CD4-positive, alpha-beta memory T cell (primary cell): ENCODE results near the gene SUGT1. TPM values are rescaled to one million over a fixed set of nuclear protein-coding genes. Genes with fewer than 3 reads are reported as not detected.
"Not testable (repeated sequence)": the region's sequence is repeated elsewhere in the genome, so short reads cannot be mapped to it uniquely, and the experiment has no call there.

Experiments
- CTCF ChIA-PET: fragments of 350-600 bp; sonication (Branson Sonifier 250); formaldehyde crosslinking; loops from one replicate; lab custom pipeline; 2021; ENCODE audit warnings: inconsistent platforms; ENCODE audit not compliant: partially characterized antibody; lab: Charles Lee
- POLR2A ChIA-PET: fragments of 350-600 bp; sonication (Branson Sonifier 250); formaldehyde crosslinking; loops from one replicate; lab custom pipeline; 2021; ENCODE audit not compliant: partially characterized antibody; lab: Charles Lee
- DNase-seq, 5 donors: peaks; one replicate each; pipeline versions ENCODE4 v3.0.0 to v3.0.0-alpha.2; 2020 to 2022; ENCODE audit warnings: mixed read lengths in 1 of 5
- H3K27ac ChIP-seq: one replicate; pipeline ENCODE4 v1.7.0; 2013; ENCODE audit warnings: low read depth, low read length
- H3K27me3 ChIP-seq: 2 replicates; pipeline ENCODE4 v1.7.0; 2013; ENCODE audit warnings: mild to moderate bottlenecking, low read length, moderate library complexity; ENCODE audit not compliant: insufficient read depth
- H3K36me3 ChIP-seq: 2 replicates; pipeline ENCODE4 v1.7.0; 2013; ENCODE audit warnings: mild to moderate bottlenecking, low read length, moderate library complexity; ENCODE audit not compliant: insufficient read depth
- H3K4me1 ChIP-seq: 2 replicates; pipeline ENCODE4 v1.7.0; 2013; ENCODE audit warnings: mild to moderate bottlenecking, low read length, moderate library complexity; ENCODE audit not compliant: insufficient read depth
- H3K4me3 ChIP-seq, 2 donors: one replicate each; pipeline ENCODE4 v1.7.0; 2013; ENCODE audit warnings: low read length in 2 of 2, mild to moderate bottlenecking in 1 of 2
- H3K9me3 ChIP-seq, 2 donors: one replicate each; pipeline ENCODE4 v1.7.0; 2013; ENCODE audit warnings: low read length in 2 of 2, control low read depth in 1 of 2; ENCODE audit not compliant: control insufficient read depth in 1 of 2
- H3K27ac Mint-ChIP-seq, 7 donors: one replicate each; pipeline ENCODE4 v1.8.0; 2020 to 2021; ENCODE audit warnings: mixed read lengths in 7 of 7, mild to moderate bottlenecking in 6 of 7, inconsistent platforms in 3 of 7, moderate library complexity in 3 of 7
- H3K27me3 Mint-ChIP-seq, 2 donors: one replicate each; pipeline ENCODE4 v1.8.0; 2020 to 2021; ENCODE audit warnings: mixed read lengths in 2 of 2
- H3K36me3 Mint-ChIP-seq, 2 donors: one replicate each; pipeline ENCODE4 v1.8.0; 2020 to 2021; ENCODE audit warnings: mixed read lengths in 2 of 2, inconsistent platforms in 1 of 2, mild to moderate bottlenecking in 1 of 2
- H3K4me1 Mint-ChIP-seq, 4 donors: one replicate each; pipeline ENCODE4 v1.8.0; 2020 to 2021; ENCODE audit warnings: mixed read lengths in 4 of 4, mild to moderate bottlenecking in 1 of 4
- H3K4me3 Mint-ChIP-seq, 8 donors: one replicate each; pipeline ENCODE4 v1.8.0; 2020 to 2021; ENCODE audit warnings: mixed read lengths in 8 of 8, mild to moderate bottlenecking in 7 of 8, moderate library complexity in 6 of 8, inconsistent platforms in 3 of 8
- H3K9me3 Mint-ChIP-seq, 8 donors: one replicate each; pipeline ENCODE4 v1.8.0; 2020 to 2021; ENCODE audit warnings: mixed read lengths in 8 of 8, mild to moderate bottlenecking in 5 of 8, inconsistent platforms in 3 of 8, moderate library complexity in 1 of 8
- intact Hi-C: fragments of 100-400 bp; cut with micrococcal nuclease; formaldehyde crosslinking; loops from one replicate; pipeline ENCODE4 v1.15.1; 2023
- polyA plus RNA-seq, 2 donors: library from polyadenylated mRNA; unstranded; fragments of 300-500 nt; fragmentation: Illumina TruSeq; gene quantifications; one replicate each; pipeline ENCODE4 v1.2.3, GENCODE V29; 2021
- total RNA-seq, 2 experiments: library from RNA; stranded (reverse); gene quantifications; one replicate each; pipeline ENCODE4 v1.2.3, GENCODE V29; 2021

Gene SUGT1
- total and polyA plus RNA-seq, 4 experiments from 2014 or later = 40.4 to 51.0 (median 45.1) TPM

DNA sequence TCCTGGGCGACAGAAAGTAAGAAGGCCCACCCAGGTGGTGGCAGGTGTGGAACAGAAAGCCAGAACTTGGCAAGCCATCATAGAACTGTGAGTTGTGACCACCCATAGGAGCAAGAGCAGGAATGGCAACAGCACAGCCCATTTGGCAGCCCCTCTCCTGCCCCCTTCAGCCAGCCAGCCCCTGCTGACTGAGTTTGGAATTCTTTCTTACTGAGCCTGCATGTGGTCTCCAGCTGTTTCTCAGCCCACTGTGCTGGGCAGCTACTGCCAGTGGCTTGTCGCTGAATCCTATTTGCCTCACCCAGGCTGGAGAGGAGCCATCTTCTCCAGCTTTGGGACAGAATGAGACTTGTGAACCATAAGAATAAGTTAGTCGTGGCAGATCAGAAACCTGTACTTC is 58.6 kb downstream of the SUGT1 start:
- Histone ChIP-seq H3K9me3 (no peaks in the 10 kb centered on the region), H3K27me3 (no peaks in the 10 kb centered on the region), H3K27ac (no peak overlapping the region), H3K4me1 (no peaks in the 10 kb centered on the region), H3K4me3 (no peak overlapping the region), H3K36me3 (no peaks in the 10 kb centered on the region)
- Mint-ChIP-seq H3K27ac (no peak overlapping the region), H3K27me3 (no peaks in the 10 kb centered on the region), H3K9me3 (peaks cover 0 to 2% (median 0%) of the 10 kb centered on the region in 8 donors), H3K4me1 (no peaks in the 10 kb centered on the region), H3K4me3 (no peak overlapping the region), H3K36me3 (no peaks in the 10 kb centered on the region)
- intact Hi-C loops = no loop called here
- CTCF ChIA-PET = no interaction called here
- POLR2A ChIA-PET = no interaction called here
- DNase-seq = no peak

DNA sequence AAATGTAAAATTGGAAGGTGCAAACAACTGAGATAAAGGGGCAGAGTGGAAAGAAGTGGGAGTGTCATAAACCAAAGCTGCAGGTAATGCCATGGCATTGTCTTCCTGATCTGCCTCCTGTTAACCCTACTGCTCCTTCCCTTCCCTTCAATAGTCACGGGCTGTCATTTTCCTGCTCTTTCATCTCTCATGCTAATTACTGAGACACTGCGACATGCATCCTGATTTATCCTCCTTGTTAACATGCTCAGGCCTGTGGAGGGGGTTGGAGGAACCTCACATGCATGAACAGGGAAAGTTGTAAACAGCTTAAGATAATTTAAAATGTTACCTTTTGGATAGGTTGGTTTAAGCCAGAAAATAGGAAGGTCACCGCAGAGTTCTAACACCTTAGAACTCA is 59.7 kb downstream of the SUGT1 start:
- Histone ChIP-seq H3K36me3 (no peaks in the 10 kb centered on the region), H3K4me3 (no peak overlapping the region), H3K27ac (no peak overlapping the region), H3K27me3 (no peaks in the 10 kb centered on the region), H3K4me1 (no peaks in the 10 kb centered on the region), H3K9me3 (no peaks in the 10 kb centered on the region)
- no peak overlapping the region for H3K27ac Mint-ChIP-seq
- intact Hi-C loops = no loop called here
- H3K4me3 Mint-ChIP-seq = no peak overlapping the region
- H3K36me3 Mint-ChIP-seq = no peaks in the 10 kb centered on the region
- ChIA-PET CTCF (no interaction called here), POLR2A (no interaction called here)
- no peak for DNase-seq
- peaks cover 0 to 8% (median 4%) of the 10 kb centered on the region in 8 donors for H3K9me3 Mint-ChIP-seq
- no peaks in the 10 kb centered on the region for H3K4me1 Mint-ChIP-seq
- no peaks in the 10 kb centered on the region for H3K27me3 Mint-ChIP-seq

DNA sequence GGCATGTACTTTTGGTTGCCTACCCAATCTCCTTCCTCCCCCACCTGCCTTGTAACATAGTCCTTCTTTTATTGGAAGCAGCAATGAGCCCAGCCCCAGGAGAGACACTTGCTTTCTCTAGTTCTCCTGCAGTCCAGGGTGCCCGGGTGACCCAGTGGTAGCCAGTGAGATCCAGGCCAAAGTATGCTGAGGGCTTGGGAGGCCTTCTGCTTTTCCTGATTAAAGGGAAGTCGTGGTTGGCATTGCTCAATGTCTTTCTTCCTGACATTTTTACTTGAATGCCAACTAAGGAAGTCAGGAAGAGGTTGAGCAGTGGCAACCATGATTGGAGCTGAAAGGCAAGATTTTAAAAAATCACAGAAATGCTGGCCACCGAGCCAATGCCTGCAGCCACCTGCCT is 61.3 kb downstream of the SUGT1 start:
- H3K9me3 ChIP-seq = no peaks in the 10 kb centered on the region
- ChIA-PET CTCF (no interaction called here), POLR2A (no interaction called here)
- no peak overlapping the region for H3K4me3 ChIP-seq
- H3K36me3 ChIP-seq = no peaks in the 10 kb centered on the region
- Mint-ChIP-seq H3K9me3 (peaks cover 0 to 21% (median 15%) of the 10 kb centered on the region in 8 donors), H3K36me3 (peaks cover 5 to 7% of the 10 kb centered on the region in 2 donors), H3K27me3 (peaks cover 3 to 7% of the 10 kb centered on the region in 2 donors), H3K27ac (no peak overlapping the region), H3K4me1 (no peaks in the 10 kb centered on the region), H3K4me3 (no peak overlapping the region)
- intact Hi-C loops = no loop called here
- no peaks in the 10 kb centered on the region for H3K27me3 ChIP-seq
- H3K4me1 ChIP-seq = no peaks in the 10 kb centered on the region
- no peak for DNase-seq
- no peak overlapping the region for H3K27ac ChIP-seq

DNA sequence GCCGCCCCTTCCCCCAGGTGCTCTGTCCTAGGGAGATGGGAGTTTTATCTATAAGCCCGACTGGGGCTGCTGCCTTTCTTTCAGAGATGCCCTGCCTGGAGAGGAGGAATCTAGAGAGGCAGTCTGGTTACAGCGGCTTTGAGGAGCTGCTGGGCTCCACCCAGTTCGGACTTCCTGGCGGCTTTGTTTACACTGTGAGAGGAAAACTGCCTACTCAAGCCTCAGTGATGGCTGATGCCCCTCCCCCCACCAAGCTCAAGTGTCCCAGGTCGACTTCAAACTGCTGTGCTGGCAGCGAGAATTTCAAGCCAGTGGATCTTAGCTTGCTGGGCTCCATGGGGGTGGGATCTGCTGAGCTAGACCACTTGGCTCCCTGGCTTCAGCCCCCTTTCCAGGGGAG is 68.3 kb downstream of the SUGT1 start:
- H3K27ac ChIP-seq, H3K36me3 ChIP-seq, POLR2A ChIA-PET, DNase-seq, H3K4me1 Mint-ChIP-seq, intact Hi-C loops, H3K27me3 ChIP-seq, H3K4me3 ChIP-seq, H3K27ac Mint-ChIP-seq, H3K4me1 ChIP-seq, CTCF ChIA-PET, H3K9me3 ChIP-seq, H3K4me3 Mint-ChIP-seq: not testable (repeated sequence)
- peaks cover 2 to 34% (median 24%) of the 10 kb centered on the region in 8 donors for H3K9me3 Mint-ChIP-seq
- peaks cover 5 to 11% of the 10 kb centered on the region in 2 donors for H3K36me3 Mint-ChIP-seq
- H3K27me3 Mint-ChIP-seq = peaks cover 12 to 27% of the 10 kb centered on the region in 2 donors

DNA sequence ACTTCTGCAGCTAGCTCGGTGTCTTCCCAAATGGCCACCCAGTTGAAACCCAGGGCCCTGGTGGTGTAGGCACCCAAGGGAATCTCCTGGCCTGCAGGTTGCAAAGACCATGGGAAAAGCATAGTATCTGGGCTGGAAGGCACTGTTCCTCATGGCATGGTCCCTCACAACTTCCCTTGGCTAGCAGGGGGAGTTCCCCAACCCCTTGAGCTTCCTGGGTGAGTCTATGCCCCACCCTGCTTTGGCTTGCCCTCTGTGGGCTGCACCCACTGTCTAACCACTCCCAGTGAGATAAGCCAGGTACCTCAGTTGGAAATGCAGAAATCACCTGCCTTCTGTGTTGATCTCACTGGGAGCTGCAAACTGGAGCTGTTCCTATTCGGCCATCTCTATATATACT is 68.7 kb downstream of the SUGT1 start:
- Mint-ChIP-seq H3K36me3 (peaks cover 5 to 11% of the 10 kb centered on the region in 2 donors), H3K27me3 (peaks cover 13 to 27% of the 10 kb centered on the region in 2 donors), H3K9me3 (peaks cover 2 to 37% (median 26%) of the 10 kb centered on the region in 8 donors)
- DNase-seq, H3K27me3 ChIP-seq, H3K9me3 ChIP-seq, H3K36me3 ChIP-seq, POLR2A ChIA-PET, H3K27ac ChIP-seq, H3K4me3 ChIP-seq, H3K4me1 ChIP-seq, intact Hi-C loops, H3K27ac Mint-ChIP-seq, CTCF ChIA-PET, H3K4me1 Mint-ChIP-seq, H3K4me3 Mint-ChIP-seq: not testable (repeated sequence)

DNA sequence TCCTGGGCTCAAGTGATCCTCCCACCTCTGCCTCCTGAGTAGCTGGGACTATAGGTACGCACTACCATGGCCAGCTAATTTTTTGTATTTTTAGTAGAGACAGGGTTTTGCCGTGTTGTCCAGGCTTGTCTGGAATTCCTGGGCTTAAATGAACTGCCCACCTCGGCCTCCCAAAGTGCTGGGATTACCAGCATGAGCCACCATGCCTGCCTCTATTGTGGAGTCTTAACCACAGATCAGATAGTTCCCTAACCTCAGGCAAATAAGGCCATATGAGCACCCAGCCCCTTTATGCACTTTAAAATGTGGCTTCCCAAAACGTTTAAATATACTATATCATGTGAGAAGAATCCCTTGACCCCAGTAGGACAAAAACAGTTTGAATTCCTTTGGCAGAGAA is 70.5 kb downstream of the SUGT1 start:
- H3K27ac Mint-ChIP-seq = no peak overlapping the region
- Histone ChIP-seq H3K9me3 (no peaks in the 10 kb centered on the region), H3K36me3 (no peaks in the 10 kb centered on the region), H3K4me1 (no peaks in the 10 kb centered on the region), H3K27ac (no peak overlapping the region), H3K4me3 (no peak overlapping the region), H3K27me3 (no peaks in the 10 kb centered on the region)
- peaks cover 2 to 34% (median 18%) of the 10 kb centered on the region in 8 donors for H3K9me3 Mint-ChIP-seq
- ChIA-PET CTCF (no interaction called here), POLR2A (no interaction called here)
- DNase-seq = no peak
- H3K36me3 Mint-ChIP-seq = peaks cover 5 to 11% of the 10 kb centered on the region in 2 donors
- H3K4me3 Mint-ChIP-seq = no peak overlapping the region
- peaks cover 14 to 28% of the 10 kb centered on the region in 2 donors for H3K27me3 Mint-ChIP-seq
- H3K4me1 Mint-ChIP-seq = no peaks in the 10 kb centered on the region
- intact Hi-C loops = no loop called here

DNA sequence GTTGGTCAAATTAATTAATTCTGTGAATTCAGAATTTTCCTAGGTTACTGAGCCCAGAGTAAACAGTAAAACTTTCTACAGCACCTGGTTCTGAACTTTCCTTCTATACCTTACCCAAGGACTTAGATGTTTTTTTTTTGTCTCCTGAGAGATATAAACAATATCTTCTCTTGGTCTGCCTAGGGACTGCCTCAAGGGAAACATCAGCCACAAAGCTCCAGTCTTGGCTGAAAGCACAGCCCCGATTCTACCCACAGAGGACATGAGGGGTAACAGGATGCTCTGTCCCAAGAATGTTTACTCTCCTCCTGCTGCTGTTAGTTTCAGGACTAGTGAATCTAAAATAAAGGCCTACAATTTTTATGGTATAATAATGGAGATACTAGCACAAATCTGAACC is 72.7 kb downstream of the SUGT1 start:
- no peak overlapping the region for H3K27ac ChIP-seq
- intact Hi-C loops = no loop called here
- Mint-ChIP-seq H3K36me3 (no peaks in the 10 kb centered on the region), H3K27me3 (peaks cover 6 to 13% of the 10 kb centered on the region in 2 donors), H3K4me3 (no peak overlapping the region), H3K27ac (no peak overlapping the region), H3K4me1 (no peaks in the 10 kb centered on the region), H3K9me3 (peaks cover 0 to 15% (median 6%) of the 10 kb centered on the region in 8 donors)
- CTCF ChIA-PET = no interaction called here
- POLR2A ChIA-PET = no interaction called here
- DNase-seq = no peak
- no peaks in the 10 kb centered on the region for H3K4me1 ChIP-seq
- no peak overlapping the region for H3K4me3 ChIP-seq
- H3K9me3 ChIP-seq = no peaks in the 10 kb centered on the region
- H3K36me3 ChIP-seq = no peaks in the 10 kb centered on the region
- no peaks in the 10 kb centered on the region for H3K27me3 ChIP-seq

DNA sequence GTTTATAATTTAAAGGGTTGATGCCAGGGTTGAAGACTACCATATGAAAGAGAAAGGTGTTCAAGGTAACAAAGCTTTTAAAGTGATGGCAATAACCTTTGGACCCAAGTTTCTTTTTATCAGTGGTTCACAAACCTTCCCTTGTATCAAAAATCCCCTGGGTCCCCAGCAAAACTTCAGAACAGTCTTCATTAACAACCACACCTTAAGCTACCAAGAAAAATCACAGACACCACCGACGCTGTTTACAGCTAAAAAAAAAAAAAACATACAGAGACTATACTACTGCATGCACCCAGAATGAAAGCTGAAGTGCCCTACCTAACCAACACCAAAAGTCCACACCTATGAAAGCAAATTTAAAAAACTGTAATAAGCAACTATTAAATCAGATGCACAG is 73.6 kb downstream of the SUGT1 start:
- H3K9me3 Mint-ChIP-seq = peaks cover 0 to 23% (median 7%) of the 10 kb centered on the region in 8 donors
- H3K27ac ChIP-seq = no peak overlapping the region
- intact Hi-C loops = no loop called here
- no peaks in the 10 kb centered on the region for H3K9me3 ChIP-seq
- no peaks in the 10 kb centered on the region for H3K36me3 ChIP-seq
- peaks cover 9 to 15% of the 10 kb centered on the region in 2 donors for H3K27me3 Mint-ChIP-seq
- no peaks in the 10 kb centered on the region for H3K36me3 Mint-ChIP-seq
- ChIA-PET POLR2A (no interaction called here), CTCF (no interaction called here)
- H3K4me1 ChIP-seq = no peaks in the 10 kb centered on the region
- no peak overlapping the region for H3K4me3 Mint-ChIP-seq
- H3K27me3 ChIP-seq = no peaks in the 10 kb centered on the region
- H3K4me1 Mint-ChIP-seq = no peaks in the 10 kb centered on the region
- H3K27ac Mint-ChIP-seq = no peak overlapping the region
- H3K4me3 ChIP-seq = no peak overlapping the region
- DNase-seq = no peak
